ENCODE results near the gene CHST14.

DNA sequence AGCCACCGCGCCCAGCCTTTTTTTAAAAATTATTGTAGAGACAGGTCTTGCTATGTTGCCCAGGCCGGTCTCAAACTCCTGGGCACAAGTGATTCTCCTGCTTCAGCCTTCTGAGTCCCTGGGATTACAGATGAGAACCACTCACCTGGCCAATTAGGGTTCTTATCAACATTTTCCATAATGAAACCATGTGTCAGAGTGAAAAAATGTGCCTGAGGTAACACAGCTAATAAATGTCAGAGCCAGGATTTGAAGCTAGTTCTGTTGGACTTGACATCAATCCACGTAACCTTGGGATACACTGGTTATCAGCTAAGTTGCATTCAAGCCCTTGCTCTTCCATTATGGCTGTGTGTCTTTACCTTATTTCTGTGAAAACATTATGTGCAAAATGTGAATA is 29.1 kb downstream of the CHST14 start:
- no peak for TF ChIP-seq CTCF (IDR thresholded peaks at IDR 0.05; ENCODE audit: poor library complexity, severe bottlenecking)
- TF ChIP-seq EZH2 (IDR thresholded peaks at IDR 0.05; ENCODE audit: borderline replicate concordance, insufficient read depth, low read length, poor library complexity, severe bottlenecking) = no peak
- no peak for TF ChIP-seq EP300 (conservative IDR thresholded peaks at IDR 0.05; ENCODE audit: poor library complexity, severe bottlenecking)
- no peak for TF ChIP-seq SMC3 (conservative IDR thresholded peaks at IDR 0.05; ENCODE audit: poor library complexity)
- TF ChIP-seq TAF1 (IDR thresholded peaks at IDR 0.05; ENCODE audit: low read depth) = no peak
- TF ChIP-seq RAD21 (conservative IDR thresholded peaks at IDR 0.05) = no peak

Data from neural cell (in vitro differentiated cells).